SU-DHL-6 (cell line): ENCODE measurements around the gene MAP3K20.

Source experiments
- CTCF ChIP-seq: fragments of 200-600 bp; sonication (generic); IDR thresholded peaks from one replicate; pipeline ENCODE4 v1.5.1; 2017; ENCODE audit warnings: antibody characterized with exemption, mild to moderate bottlenecking, low read length, moderate library complexity; ENCODE audit not compliant: insufficient read depth, poor library complexity, severe bottlenecking
- EZH2phosphoT487 ChIP-seq: fragments of 200-600 bp; sonication (generic), shearing (Covaris generic); conservative IDR thresholded peaks from 2 replicates; pipeline ENCODE4 v1.6.1; 2018; ENCODE audit warnings: mild to moderate bottlenecking, antibody characterized with exemption, low read length, moderate library complexity, mixed read lengths

DNA sequence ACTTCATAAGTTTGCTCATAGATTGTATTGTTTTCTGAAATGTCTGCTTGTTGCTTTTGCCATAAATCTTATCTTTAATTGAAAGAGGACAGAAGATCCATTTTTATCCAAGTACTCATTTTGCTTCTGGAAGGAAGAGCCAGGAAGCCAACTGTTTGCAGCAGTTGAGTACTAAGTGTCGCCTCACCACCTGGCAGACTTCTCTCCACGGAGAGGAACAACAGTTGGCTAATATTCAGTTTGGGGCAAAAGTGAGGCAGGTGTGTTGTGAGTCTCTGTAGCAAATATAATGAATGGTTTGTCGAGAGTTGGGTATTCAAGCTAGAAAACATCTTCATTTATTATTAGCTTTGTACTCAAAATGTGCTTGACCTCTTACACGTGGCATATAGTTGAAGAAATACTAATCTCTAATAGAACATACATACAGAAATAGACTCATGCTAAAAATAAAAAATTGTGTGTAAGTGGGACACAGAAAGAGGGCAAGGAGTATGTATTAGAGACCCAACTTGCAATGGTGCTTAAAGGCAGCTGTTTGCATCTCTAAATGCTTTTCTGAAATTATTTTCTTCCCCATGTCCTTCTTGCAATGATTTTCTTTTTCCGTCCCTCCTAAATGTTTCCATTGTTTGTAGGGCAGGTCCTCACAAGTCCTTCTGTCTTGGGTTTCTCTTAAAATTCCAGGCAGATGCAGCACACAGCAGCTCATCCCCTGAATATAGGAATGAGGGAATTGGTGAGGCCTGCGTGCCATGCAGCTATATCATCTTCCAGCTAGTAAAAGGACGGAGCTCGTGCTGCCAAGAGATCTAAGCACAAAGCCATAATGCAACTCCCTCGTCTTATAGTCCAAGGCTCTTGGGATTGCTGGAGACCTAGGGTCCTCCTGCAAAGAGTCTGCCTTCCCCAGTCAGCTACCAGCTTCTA is 44.8 kb upstream of the MAP3K20 start:
- TF ChIP-seq CTCF, result no peak
- TF ChIP-seq EZH2phosphoT487, result no peak
